MCF 10A (cell line): ENCODE results near the gene TMCO6. TPM values are rescaled to one million over a fixed set of nuclear protein-coding genes. Genes with fewer than 3 reads are reported as not detected.

Experiments used
- BruUV-seq: library from RNA; stranded (reverse); fragments of 400-500 nt; replicated peaks from 2 replicates; lab custom pipeline; 2021; lab: Mats Ljungman, UMichigan
- CTCF ChIA-PET: fragments of 300-600 bp; sonication (Branson Sonifier 250); formaldehyde crosslinking; extraction: SDS; loops from one replicate; lab custom pipeline; 2021; ENCODE audit warnings: antibody characterized with exemption, inconsistent platforms; lab: Yijun Ruan, JAX
- POLR2A ChIA-PET: fragments of 300-600, 350-650 bp; sonication (Branson Sonifier 250); formaldehyde crosslinking; extraction: SDS; loops from one replicate; lab custom pipeline; 2020; ENCODE audit warnings: antibody characterized with exemption, inconsistent platforms; lab: Yijun Ruan, JAX
- DNase-seq: peaks from one replicate; pipeline ENCODE4 v3.0.0-alpha.2; 2018; ENCODE audit not compliant: unreplicated experiment
- H3K27ac Mint-ChIP-seq: one replicate; pipeline ENCODE4 v1.8.0; 2022; ENCODE audit warnings: mild to moderate bottlenecking, low read depth, mixed read lengths; ENCODE audit not compliant: unreplicated experiment
- H3K27me3 Mint-ChIP-seq: one replicate; pipeline ENCODE4 v1.8.0; 2022; ENCODE audit warnings: mixed read lengths; ENCODE audit not compliant: insufficient read depth, unreplicated experiment
- H3K36me3 Mint-ChIP-seq: one replicate; pipeline ENCODE4 v1.8.0; 2022; ENCODE audit warnings: mild to moderate bottlenecking, moderate library complexity, mixed read lengths; ENCODE audit not compliant: insufficient read depth, unreplicated experiment
- H3K4me1 Mint-ChIP-seq: one replicate; pipeline ENCODE4 v1.8.0; 2022; ENCODE audit warnings: mixed read lengths; ENCODE audit not compliant: insufficient read depth, unreplicated experiment
- H3K4me3 Mint-ChIP-seq: one replicate; pipeline ENCODE4 v1.8.0; 2022; ENCODE audit warnings: mild to moderate bottlenecking, moderate library complexity, mixed read lengths; ENCODE audit not compliant: unreplicated experiment
- H3K9me3 Mint-ChIP-seq: one replicate; pipeline ENCODE4 v1.8.0; 2022; ENCODE audit warnings: mixed read lengths; ENCODE audit not compliant: unreplicated experiment
- CTCF ChIP-seq: fragments of 200-600 bp; IDR thresholded peaks from one replicate; pipeline ENCODE4 v1.8.0; 2022; ENCODE audit warnings: antibody characterized with exemption, mild to moderate bottlenecking; ENCODE audit not compliant: unreplicated experiment
- intact Hi-C: fragments of 100-400 bp; cut with micrococcal nuclease; formaldehyde crosslinking; loops from 2 replicates; pipeline ENCODE4 v1.14.1; 2022
- total RNA-seq: library from RNA; stranded (reverse); gene quantifications from 2 replicates; pipeline ENCODE4 v1.2.3, GENCODE V29; 2022

The TMCO6 gene
- total RNA-seq, 1 experiment from 2014 or later, result 17.2 TPM

- POLR2A ChIA-PET, result interaction anchor here (0.5 to 1.2 kb wide), 7 partner anchors 8 to 533 kb away, joined by 3 to 5 read pairs (median 3); no protein-coding TSS in a partner anchor
- no TSS peak for BruUV-seq
Measured at GRCh38 chr5:140594169-140594568, 45.1 kb upstream of the TMCO6 start.

GRCh38 chr5:140595538-140596300 is 43.5 kb upstream of the TMCO6 start:
- Mint-ChIP-seq H3K9me3 (no peaks in the 10 kb centered on the region), H3K36me3 (no peaks in the 10 kb centered on the region), H3K27ac (no peak overlapping the region), H3K27me3 (no peaks in the 10 kb centered on the region), H3K4me3 (no peak overlapping the region), H3K4me1 (peaks cover 21% of the 10 kb centered on the region)
- intact Hi-C loops, result no loop called here
- ChIA-PET CTCF (interaction anchor here (0.6 to 1.8 kb wide), 6 partner anchors 36 to 223 kb away, joined by 3 to 4 read pairs (median 4); partner anchors contain the start of genes IK and NDUFA2), POLR2A (interaction anchor here (0.6 to 2.4 kb wide), 7 partner anchors 10 to 318 kb away, joined by 3 to 11 read pairs (median 4); partner anchors contain the start of genes IK, NDUFA2 and SRA1)
- DNase-seq, result peak; percentile 84
- BruUV-seq, result no TSS peak
- no peak for TF ChIP-seq CTCF

More at GRCh38 chr5:140594169-140594568, 45.1 kb upstream of the TMCO6 start:
- H3K36me3 Mint-ChIP-seq, result no peaks in the 10 kb centered on the region
- peaks cover 21% of the 10 kb centered on the region for H3K4me1 Mint-ChIP-seq
- no peaks in the 10 kb centered on the region for H3K9me3 Mint-ChIP-seq
- intact Hi-C loops, result no loop called here
- H3K27ac Mint-ChIP-seq, result no peak overlapping the region
- no peaks in the 10 kb centered on the region for H3K27me3 Mint-ChIP-seq
- DNase-seq, result no peak
- H3K4me3 Mint-ChIP-seq, result no peak overlapping the region
- CTCF ChIA-PET, result no interaction called here
- TF ChIP-seq CTCF, result no peak

GRCh38 chr5:140596321-140596741 is 42.9 kb upstream of the TMCO6 start:
- H3K27me3 Mint-ChIP-seq, result no peaks in the 10 kb centered on the region

More at GRCh38 chr5:140596321-140596741, 42.9 kb upstream of the TMCO6 start:
- POLR2A ChIA-PET, result interaction anchor here (0.6 to 2.4 kb wide), 6 partner anchors 11 to 317 kb away, joined by 3 to 11 read pairs (median 4); partner anchors contain the start of genes IK, NDUFA2 and SRA1
- DNase-seq, result peak; percentile 66
- no peaks in the 10 kb centered on the region for H3K36me3 Mint-ChIP-seq
- H3K9me3 Mint-ChIP-seq, result no peaks in the 10 kb centered on the region
- BruUV-seq, result no TSS peak
- peaks cover 21% of the 10 kb centered on the region for H3K4me1 Mint-ChIP-seq
- CTCF ChIA-PET, result interaction anchor here (0.8 to 1.8 kb wide), 4 partner anchors 15 to 46 kb away, joined by 3 to 4 read pairs (median 3); no protein-coding TSS in a partner anchor
- no peak for TF ChIP-seq CTCF
- H3K4me3 Mint-ChIP-seq, result no peak overlapping the region
- no peak overlapping the region for H3K27ac Mint-ChIP-seq
- intact Hi-C loops, result no loop called here
